ENCODE data around the gene NUP98.
"Not testable (repeated sequence)": the region's sequence is repeated elsewhere in the genome, so short reads cannot be mapped to it uniquely, and the experiment has no call there.

DNA sequence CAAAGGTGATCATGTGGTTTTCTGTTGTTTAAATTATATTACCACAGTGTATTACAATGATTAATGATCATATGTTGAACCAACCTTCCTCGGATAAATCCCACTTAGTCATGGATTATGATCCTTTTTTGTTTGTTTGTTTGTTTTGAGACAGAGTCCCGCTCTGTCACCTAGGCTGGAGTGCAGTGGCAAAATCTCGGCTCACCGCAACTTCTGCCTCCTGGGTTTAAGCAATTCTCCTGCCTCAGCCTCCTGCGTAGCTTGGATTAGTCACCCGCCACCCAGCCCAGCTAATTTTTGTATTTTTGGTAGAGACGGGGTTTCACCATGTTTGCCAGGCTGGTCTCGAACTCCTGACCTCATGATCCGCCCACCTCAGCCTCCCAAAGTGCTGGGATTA is 30.5 kb downstream of the NUP98 start:
- not testable (repeated sequence) for TF ChIP-seq CTCF (IDR thresholded peaks at IDR 0.05 in 2 of 3, conservative IDR thresholded peaks at IDR 0.05 in 1 of 3; ENCODE audit: borderline replicate concordance in 1 of 3, insufficient read depth in 1 of 3, low read depth in 2 of 3, low read length in 2 of 3); JUND (IDR thresholded peaks at IDR 0.05); POLR2A (IDR thresholded peaks at IDR 0.05; ENCODE audit: borderline replicate concordance, extremely low read depth, insufficient read depth, insufficient read length); POLR2AphosphoS5 (IDR thresholded peaks at IDR 0.05; ENCODE audit: low read depth, low read length); ZNF274 (IDR thresholded peaks at IDR 0.05; ENCODE audit: low read depth, low read length); EZH2 (IDR thresholded peaks at IDR 0.05); YY1 (IDR thresholded peaks at IDR 0.05; ENCODE audit: extremely low read depth, insufficient replicate concordance, low read depth, low read length)
- TF ChIP-seq, protein P1, sequence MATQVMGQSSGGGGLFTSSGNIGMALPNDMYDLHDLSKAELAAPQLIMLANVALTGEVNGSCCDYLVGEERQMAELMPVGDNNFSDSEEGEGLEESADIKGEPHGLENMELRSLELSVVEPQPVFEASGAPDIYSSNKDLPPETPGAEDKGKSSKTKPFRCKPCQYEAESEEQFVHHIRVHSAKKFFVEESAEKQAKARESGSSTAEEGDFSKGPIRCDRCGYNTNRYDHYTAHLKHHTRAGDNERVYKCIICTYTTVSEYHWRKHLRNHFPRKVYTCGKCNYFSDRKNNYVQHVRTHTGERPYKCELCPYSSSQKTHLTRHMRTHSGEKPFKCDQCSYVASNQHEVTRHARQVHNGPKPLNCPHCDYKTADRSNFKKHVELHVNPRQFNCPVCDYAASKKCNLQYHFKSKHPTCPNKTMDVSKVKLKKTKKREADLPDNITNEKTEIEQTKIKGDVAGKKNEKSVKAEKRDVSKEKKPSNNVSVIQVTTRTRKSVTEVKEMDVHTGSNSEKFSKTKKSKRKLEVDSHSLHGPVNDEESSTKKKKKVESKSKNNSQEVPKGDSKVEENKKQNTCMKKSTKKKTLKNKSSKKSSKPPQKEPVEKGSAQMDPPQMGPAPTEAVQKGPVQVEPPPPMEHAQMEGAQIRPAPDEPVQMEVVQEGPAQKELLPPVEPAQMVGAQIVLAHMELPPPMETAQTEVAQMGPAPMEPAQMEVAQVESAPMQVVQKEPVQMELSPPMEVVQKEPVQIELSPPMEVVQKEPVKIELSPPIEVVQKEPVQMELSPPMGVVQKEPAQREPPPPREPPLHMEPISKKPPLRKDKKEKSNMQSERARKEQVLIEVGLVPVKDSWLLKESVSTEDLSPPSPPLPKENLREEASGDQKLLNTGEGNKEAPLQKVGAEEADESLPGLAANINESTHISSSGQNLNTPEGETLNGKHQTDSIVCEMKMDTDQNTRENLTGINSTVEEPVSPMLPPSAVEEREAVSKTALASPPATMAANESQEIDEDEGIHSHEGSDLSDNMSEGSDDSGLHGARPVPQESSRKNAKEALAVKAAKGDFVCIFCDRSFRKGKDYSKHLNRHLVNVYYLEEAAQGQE (IDR thresholded peaks at IDR 0.05; ENCODE audit: low read depth), result not testable (repeated sequence)
- TF ChIP-seq, protein P2, sequence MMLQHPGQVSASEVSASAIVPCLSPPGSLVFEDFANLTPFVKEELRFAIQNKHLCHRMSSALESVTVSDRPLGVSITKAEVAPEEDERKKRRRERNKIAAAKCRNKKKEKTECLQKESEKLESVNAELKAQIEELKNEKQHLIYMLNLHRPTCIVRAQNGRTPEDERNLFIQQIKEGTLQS (IDR thresholded peaks at IDR 0.05), result not testable (repeated sequence)

All from HCT116 (cell line).